ENCODE measurements around the gene DCD.
A peak's percentile ranks its signal among the peaks of the same experiment; 100 is the strongest.

The DCD gene

DNA sequence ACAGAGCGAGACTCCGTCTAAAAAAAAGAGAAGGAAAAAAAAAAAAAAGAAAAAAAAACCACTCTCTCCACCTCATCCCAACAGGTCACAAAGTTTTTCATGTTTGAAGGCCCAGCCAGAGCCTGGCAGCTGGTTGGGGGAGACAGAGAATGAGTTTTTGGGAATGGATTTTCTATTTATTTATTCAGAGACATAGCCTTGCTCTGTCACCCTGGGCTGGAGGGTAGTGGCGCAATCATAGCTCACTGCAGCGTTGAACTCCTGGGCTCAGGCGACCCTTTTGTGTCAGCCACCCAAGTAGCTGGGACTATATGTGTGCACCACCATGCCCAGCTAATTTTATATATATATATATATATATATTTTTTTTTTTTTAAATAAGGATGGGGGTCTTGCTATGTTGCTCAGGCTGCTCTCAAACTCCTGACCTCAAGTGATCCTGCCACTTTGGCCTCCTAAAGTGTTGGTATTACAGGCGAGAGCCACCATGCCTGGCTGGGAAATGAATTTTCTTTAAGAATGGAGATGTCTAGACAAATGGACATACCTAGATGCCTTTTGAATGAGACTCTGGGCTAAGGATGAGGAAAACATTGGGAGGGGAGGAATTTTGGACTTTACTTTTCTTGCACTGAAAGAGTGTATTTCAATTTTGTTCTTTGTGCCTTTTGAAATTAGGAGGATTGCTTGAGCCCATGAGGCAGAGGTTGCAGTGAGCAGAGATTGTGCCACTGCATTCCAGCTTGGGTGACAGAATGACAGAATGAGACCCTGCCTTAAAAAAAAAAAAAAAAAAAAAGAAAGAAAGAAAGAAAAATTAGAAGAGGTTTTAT is 42.8 kb downstream of the DCD start:
- DNase-seq = no peak

DNA sequence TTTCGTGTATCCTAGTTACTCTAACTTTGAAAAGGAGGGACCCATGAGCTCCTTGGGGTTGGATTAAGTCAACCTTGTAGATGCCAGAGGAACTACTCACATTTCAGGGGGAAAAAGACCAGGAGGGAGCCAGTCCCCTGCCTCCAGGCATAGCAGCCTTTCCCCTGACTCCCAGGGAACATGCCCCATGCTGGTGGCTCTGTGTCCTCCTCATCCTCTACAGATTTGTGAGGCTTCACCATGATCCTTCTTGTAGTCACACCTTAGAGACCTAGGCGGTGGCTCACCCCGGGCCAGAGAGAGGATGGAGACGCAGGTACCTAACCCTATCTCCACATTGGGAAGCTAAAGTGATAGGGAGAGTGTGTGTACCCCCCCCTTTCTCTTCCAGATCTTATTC is 43.7 kb downstream of the DCD start:
- no peak for DNase-seq

DNA sequence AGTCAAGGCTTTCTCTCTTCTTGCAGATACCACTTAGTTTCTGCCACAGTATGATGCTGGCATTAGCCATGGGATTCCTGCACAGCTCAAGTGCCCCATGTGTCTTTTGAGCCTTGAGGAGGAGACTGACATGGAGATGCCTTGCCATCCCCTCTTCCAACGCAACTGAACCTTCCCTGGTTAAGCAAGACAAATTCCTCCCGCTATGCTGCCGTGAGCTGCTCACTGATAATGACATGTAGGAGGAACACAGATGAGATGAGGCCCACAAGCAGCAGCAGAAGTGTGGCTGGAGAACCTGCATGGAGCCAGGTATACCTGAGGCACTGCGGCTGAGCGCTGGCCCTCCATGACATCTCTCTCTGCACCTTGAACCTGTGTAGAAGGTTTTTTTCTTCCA is 44.3 kb downstream of the DCD start:
- DNase-seq = no peak

- DNase-seq = peak; percentile 43
Observed at GRCh38 chr12:54603173-54603814, 44.9 kb downstream of the DCD start.

DNA sequence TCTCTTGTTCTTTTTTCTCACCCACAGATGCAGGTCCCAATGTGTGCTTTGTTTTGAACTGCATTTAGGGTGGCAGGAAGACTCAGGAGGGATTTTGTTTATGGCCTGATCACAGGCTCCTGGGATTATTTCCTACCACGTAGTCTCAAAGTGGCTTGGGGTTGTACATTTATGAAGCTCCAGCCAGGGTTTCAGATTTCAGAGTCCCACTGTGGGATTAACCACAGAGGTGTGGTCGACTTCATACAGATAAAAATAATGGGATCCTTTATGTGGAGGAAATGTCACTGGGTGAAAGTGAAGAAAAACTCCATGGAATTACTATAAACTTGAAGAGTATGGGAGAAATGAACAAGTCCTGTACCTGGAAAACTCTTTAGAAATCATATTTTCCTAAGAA is 45.5 kb downstream of the DCD start:
- DNase-seq = no peak

GRCh38 chr12:54601841-54602240 is 46.3 kb downstream of the DCD start:
- DNase-seq = no peak

DNA sequence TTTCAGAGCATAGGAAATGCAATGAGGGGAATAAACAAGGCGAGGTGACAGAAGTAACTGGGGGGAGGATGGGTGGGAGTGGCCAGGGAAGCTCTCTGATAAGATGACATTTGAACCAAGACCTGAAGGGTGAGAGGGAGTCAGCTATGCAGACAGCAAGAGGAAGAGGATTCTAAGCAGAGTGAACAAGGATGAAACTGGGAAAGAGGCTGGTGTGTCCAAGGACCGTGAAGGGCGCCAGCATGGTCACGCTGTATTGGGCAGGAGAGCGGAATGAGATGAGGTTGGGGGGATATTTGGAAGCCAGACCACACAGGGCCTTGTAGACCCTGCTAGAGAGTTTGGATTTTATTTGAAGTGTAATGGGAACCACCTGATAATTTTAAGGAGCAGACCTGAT is 49.2 kb downstream of the DCD start:
- no peak for DNase-seq

DNA sequence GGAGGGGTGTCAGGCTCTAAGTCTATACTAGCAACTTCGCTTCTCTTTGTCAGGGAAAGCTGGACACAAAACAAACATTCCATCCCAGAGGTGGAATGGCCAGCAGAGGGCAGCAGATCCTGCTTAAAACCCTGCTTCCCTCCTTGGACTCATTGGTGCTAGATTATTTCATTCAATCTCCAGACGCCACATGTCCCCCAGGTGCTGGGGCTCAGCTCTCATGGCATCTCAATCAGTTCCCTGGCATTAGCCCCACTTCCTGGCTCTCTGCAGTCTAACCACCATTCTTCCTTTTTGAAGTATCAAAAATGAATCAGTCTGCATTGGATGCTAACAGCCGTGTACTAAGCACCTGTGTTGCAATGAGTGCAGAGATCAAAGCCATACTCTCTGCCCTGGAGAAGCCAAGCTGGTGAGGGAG is 51.6 kb downstream of the DCD start:
- DNase-seq = peak; percentile 48

DNA sequence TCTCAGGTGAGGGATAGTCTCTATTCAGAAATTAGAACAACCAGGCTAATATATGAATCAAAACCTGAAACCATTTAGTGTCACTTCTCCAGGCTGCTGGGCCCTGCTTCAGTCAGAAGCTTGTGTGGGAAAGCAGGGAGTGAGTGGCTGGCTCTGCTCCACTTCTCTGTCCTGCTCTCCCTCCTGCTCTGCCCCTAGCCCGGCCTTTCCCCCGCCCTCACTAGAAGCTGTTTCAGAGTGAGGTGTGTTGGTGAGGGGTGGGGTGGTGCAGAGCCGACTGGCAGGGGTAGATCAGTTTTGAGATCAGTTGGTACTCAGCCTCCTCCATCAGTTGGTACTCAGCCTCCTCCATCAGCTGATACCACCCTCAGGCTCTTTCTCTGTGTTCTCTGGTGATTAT is 52.7 kb downstream of the DCD start:
- DNase-seq = no peak
